CD4-positive, alpha-beta T cell (primary cell): ENCODE data around the gene UCHL1. TPM values are rescaled to one million over a fixed set of nuclear protein-coding genes. Genes with fewer than 3 reads are reported as not detected.

Source experiments
- ATAC-seq: fragments of 200-7000 bp; cut with Tn5 transposase; one replicate; pipeline ENCODE4 v1.10.0; 2022; ENCODE audit warnings: mild to moderate bottlenecking; ENCODE audit not compliant: poor library complexity
- CTCF ChIA-PET: fragments of 350-600 bp; sonication (Branson Sonifier 250); formaldehyde crosslinking; loops from one replicate; lab custom pipeline; 2021; ENCODE audit warnings: antibody characterized with exemption, inconsistent platforms; lab: Charles Lee
- POLR2A ChIA-PET: fragments of 350-600 bp; sonication (Branson Sonifier 250); formaldehyde crosslinking; loops from one replicate; lab custom pipeline; 2021; ENCODE audit warnings: antibody characterized with exemption, inconsistent platforms; lab: Charles Lee
- DNase-seq, 14 experiments: peaks; one replicate each; pipeline ENCODE4 v3.0.0-alpha.2; 2013 to 2020; ENCODE audit warnings: mixed read lengths in 2 of 14
- H3K27ac ChIP-seq, 2 donors: one replicate each; pipeline versions ENCODE4 v1.5.1 to v1.7.0; 2013; ENCODE audit warnings: low read length in 2 of 2, low read depth in 1 of 2, mild to moderate bottlenecking in 1 of 2
- H3K27me3 ChIP-seq, 2 experiments: 1 replicate in 1 of 2; 2 replicates in 1 of 2; pipeline versions ENCODE4 v1.6.1 to v1.7.0; 2013; ENCODE audit warnings: low read length in 2 of 2, control low read depth in 1 of 2, mild to moderate bottlenecking in 1 of 2, moderate library complexity in 1 of 2; ENCODE audit not compliant: insufficient read depth in 2 of 2, control insufficient read depth in 1 of 2
- H3K36me3 ChIP-seq: one replicate; pipeline ENCODE4 v1.6.1; 2013; ENCODE audit warnings: low read length, control low read depth; ENCODE audit not compliant: insufficient read depth
- H3K4me1 ChIP-seq: one replicate; pipeline ENCODE4 v1.6.1; 2013; ENCODE audit warnings: low read length, control low read depth; ENCODE audit not compliant: insufficient read depth
- H3K4me3 ChIP-seq: one replicate; pipeline ENCODE4 v1.5.1; 2013; ENCODE audit warnings: mild to moderate bottlenecking, low read length, moderate library complexity
- H3K9me3 ChIP-seq, 2 experiments: 1 replicate in 1 of 2; 2 replicates in 1 of 2; pipeline versions ENCODE4 v1.6.1 to v1.7.0; 2013; ENCODE audit warnings: low read length in 2 of 2, mild to moderate bottlenecking in 2 of 2, control low read depth in 1 of 2, moderate library complexity in 1 of 2; ENCODE audit not compliant: control insufficient read depth in 1 of 2, insufficient read depth in 1 of 2
- H3K27ac Mint-ChIP-seq: one replicate; pipeline ENCODE4 v1.8.0; 2020; ENCODE audit warnings: mixed read lengths
- H3K27me3 Mint-ChIP-seq: one replicate; pipeline ENCODE4 v1.8.0; 2021; ENCODE audit warnings: mixed read lengths
- H3K36me3 Mint-ChIP-seq: one replicate; pipeline ENCODE4 v1.8.0; 2021; ENCODE audit warnings: low read depth, mixed read lengths
- H3K4me1 Mint-ChIP-seq: one replicate; pipeline ENCODE4 v1.8.0; 2021; ENCODE audit warnings: low read depth, mixed read lengths
- H3K4me3 Mint-ChIP-seq: one replicate; pipeline ENCODE4 v1.8.0; 2020; ENCODE audit warnings: mild to moderate bottlenecking, mixed read lengths
- H3K9me3 Mint-ChIP-seq: one replicate; pipeline ENCODE4 v1.8.0; 2020; ENCODE audit warnings: mixed read lengths
- intact Hi-C, 2 experiments: fragments of 100-400 bp; cut with DNase I in 1 of 2; cut with micrococcal nuclease in 1 of 2; formaldehyde crosslinking; loops; one replicate each; pipeline versions ENCODE4 v1.15.1 to v1.9.0; 2023 to 2025; cut with DNase I, micrococcal nuclease
- total RNA-seq, 174 experiments: library from RNA in 2 of 174; stranded (reverse) in 2 of 174; gene quantifications; one replicate each; pipeline ENCODE4 v1.2.3 and lab custom pipeline; 2021 to 2026
- TF ChIP-seq, protein P1 (sequence below): fragments of 200-600 bp; IDR thresholded peaks from one replicate; pipeline ENCODE4 v1.8.0; 2022; ENCODE audit warnings: antibody characterized with exemption, mild to moderate bottlenecking

The UCHL1 gene
- total RNA-seq, 2 experiments from 2014 or later: not detected

DNA sequence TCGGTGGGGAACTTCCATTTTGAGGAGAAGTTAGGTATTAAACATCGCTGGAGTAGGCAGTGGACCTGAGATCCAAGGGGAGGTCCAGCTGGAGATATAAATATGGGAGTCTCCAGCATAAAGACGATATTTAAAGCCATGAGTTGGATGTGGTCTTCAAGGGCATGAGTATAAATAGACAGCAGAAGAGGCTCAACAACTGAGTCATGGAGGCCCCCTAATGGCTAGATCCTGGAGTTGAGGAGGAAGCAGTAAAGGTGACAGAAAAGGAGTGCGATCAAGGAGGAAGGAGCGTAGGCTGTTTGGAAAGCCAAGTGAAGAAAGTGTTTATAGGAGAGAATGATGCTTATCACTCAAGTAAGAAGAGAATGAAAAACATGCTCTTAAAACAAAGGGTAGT lies 24.3 kb upstream of the UCHL1 start:
- Histone ChIP-seq H3K36me3 (no peaks in the 10 kb centered on the region), H3K27ac (no peak overlapping the region), H3K4me1 (no peaks in the 10 kb centered on the region), H3K4me3 (no peak overlapping the region), H3K9me3 (no peaks in the 10 kb centered on the region), H3K27me3 (no peaks in the 10 kb centered on the region)
- no peak for DNase-seq
- H3K9me3 Mint-ChIP-seq: no peaks in the 10 kb centered on the region
- peaks cover 31% of the 10 kb centered on the region for H3K27me3 Mint-ChIP-seq
- intact Hi-C loops: no loop called here
- no peak overlapping the region for H3K27ac Mint-ChIP-seq
- POLR2A ChIA-PET: no interaction called here
- no peaks in the 10 kb centered on the region for H3K36me3 Mint-ChIP-seq
- CTCF ChIA-PET: no interaction called here
- H3K4me1 Mint-ChIP-seq: no peaks in the 10 kb centered on the region
- TF ChIP-seq, protein P1, sequence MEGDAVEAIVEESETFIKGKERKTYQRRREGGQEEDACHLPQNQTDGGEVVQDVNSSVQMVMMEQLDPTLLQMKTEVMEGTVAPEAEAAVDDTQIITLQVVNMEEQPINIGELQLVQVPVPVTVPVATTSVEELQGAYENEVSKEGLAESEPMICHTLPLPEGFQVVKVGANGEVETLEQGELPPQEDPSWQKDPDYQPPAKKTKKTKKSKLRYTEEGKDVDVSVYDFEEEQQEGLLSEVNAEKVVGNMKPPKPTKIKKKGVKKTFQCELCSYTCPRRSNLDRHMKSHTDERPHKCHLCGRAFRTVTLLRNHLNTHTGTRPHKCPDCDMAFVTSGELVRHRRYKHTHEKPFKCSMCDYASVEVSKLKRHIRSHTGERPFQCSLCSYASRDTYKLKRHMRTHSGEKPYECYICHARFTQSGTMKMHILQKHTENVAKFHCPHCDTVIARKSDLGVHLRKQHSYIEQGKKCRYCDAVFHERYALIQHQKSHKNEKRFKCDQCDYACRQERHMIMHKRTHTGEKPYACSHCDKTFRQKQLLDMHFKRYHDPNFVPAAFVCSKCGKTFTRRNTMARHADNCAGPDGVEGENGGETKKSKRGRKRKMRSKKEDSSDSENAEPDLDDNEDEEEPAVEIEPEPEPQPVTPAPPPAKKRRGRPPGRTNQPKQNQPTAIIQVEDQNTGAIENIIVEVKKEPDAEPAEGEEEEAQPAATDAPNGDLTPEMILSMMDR: no peak
- H3K4me3 Mint-ChIP-seq: no peak overlapping the region
- no peak for ATAC-seq

DNA sequence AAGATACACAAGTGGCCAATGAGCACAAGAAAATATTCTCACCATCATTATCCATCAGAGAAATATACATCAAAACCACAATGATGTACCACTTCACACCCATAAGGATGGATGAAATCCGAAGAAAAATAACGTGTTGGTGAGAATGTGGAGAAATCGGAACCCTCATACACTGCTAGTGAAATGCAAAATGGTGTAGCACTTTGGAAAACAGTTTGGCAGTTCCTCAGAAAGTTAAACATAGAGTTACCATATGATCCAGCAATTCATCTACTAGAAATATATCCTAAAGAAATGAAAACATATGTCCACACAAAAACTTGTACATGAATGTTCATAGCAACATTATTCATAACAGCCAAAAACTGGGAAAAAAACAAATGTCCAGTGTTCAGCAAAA lies 23.9 kb upstream of the UCHL1 start:
- Mint-ChIP-seq H3K4me3 (no peak overlapping the region), H3K9me3 (no peaks in the 10 kb centered on the region), H3K4me1 (no peaks in the 10 kb centered on the region), H3K27ac (no peak overlapping the region), H3K27me3 (peaks cover 28% of the 10 kb centered on the region), H3K36me3 (no peaks in the 10 kb centered on the region)
- ChIA-PET CTCF (no interaction called here), POLR2A (no interaction called here)
- Histone ChIP-seq H3K36me3 (no peaks in the 10 kb centered on the region), H3K27ac (no peak overlapping the region), H3K27me3 (no peaks in the 10 kb centered on the region), H3K4me1 (no peaks in the 10 kb centered on the region), H3K9me3 (no peaks in the 10 kb centered on the region), H3K4me3 (no peak overlapping the region)
- DNase-seq (no peak), ATAC-seq (no peak)
- TF ChIP-seq, protein P1: no peak
- intact Hi-C loops: no loop called here

DNA sequence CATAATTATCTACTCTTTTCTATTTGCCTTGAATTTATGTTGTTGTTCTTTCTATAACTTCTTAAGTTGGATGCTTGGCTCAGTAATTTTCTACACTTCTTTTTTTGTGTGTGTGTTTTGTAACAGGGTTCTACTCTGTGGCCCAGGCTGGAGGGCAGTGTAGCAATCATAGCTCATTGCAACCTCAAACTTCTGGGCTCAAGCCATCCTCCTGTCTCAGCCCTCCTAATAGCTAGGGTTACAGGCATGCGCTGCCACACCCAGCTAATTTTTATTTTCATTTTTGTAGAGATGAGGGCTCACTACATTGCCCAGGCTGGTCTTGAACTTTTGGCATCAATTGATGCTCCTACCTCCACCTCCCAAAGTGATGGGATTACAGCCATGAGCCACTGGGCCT lies 20.7 kb upstream of the UCHL1 start:
- no peak for DNase-seq
- Histone ChIP-seq H3K4me1 (no peaks in the 10 kb centered on the region), H3K27me3 (no peaks in the 10 kb centered on the region), H3K27ac (no peak overlapping the region), H3K9me3 (no peaks in the 10 kb centered on the region), H3K4me3 (no peak overlapping the region), H3K36me3 (no peaks in the 10 kb centered on the region)
- TF ChIP-seq, protein P1: no peak
- no peaks in the 10 kb centered on the region for H3K36me3 Mint-ChIP-seq
- ChIA-PET POLR2A (no interaction called here), CTCF (no interaction called here)
- no peaks in the 10 kb centered on the region for H3K4me1 Mint-ChIP-seq
- intact Hi-C loops: no loop called here
- no peak overlapping the region for H3K27ac Mint-ChIP-seq
- no peak overlapping the region for H3K4me3 Mint-ChIP-seq
- H3K27me3 Mint-ChIP-seq: peaks cover 7% of the 10 kb centered on the region
- no peak for ATAC-seq
- H3K9me3 Mint-ChIP-seq: no peaks in the 10 kb centered on the region
